Hepatocyte (in vitro differentiated cells): ENCODE measurements around the gene PTPRM. TPM values are rescaled to one million over a fixed set of nuclear protein-coding genes. Genes with fewer than 3 reads are reported as not detected.

Experiments used
- DNase-seq: peaks from one replicate; pipeline ENCODE4 v3.0.0-alpha.2; 2016; ENCODE audit warnings: low spot score
- H2AFZ ChIP-seq: fragments of 200-600 bp; sonication (generic); 2 replicates; pipeline ENCODE4 v1.6.0; 2016; ENCODE audit warnings: antibody characterized with exemption, mild to moderate bottlenecking
- H3K27ac ChIP-seq: fragments of 200-600 bp; sonication (generic); 2 replicates; pipeline ENCODE4 v1.5.1; 2016; ENCODE audit warnings: mild to moderate bottlenecking
- H3K27me3 ChIP-seq: fragments of 200-600 bp; sonication (generic); 2 replicates; pipeline ENCODE4 v1.6.1; 2016
- H3K36me3 ChIP-seq: fragments of 200-600 bp; sonication (generic); replicated peaks from 2 replicates; pipeline ENCODE4 v1.5.1; 2016; ENCODE audit warnings: low read depth; ENCODE audit not compliant: insufficient read depth
- H3K4me1 ChIP-seq: fragments of 200-600 bp; sonication (generic); 2 replicates; pipeline ENCODE4 v1.5.1; 2016; ENCODE audit warnings: mild to moderate bottlenecking, moderate library complexity; ENCODE audit not compliant: insufficient read depth
- H3K4me2 ChIP-seq: fragments of 200-600 bp; sonication (generic); 2 replicates; pipeline ENCODE4 v1.6.0; 2016
- H3K4me3 ChIP-seq: fragments of 200-600 bp; sonication (generic); 2 replicates; pipeline ENCODE4 v1.5.1; 2016; ENCODE audit warnings: mild to moderate bottlenecking
- H3K79me2 ChIP-seq: fragments of 200-600 bp; sonication (generic); 2 replicates; pipeline ENCODE4 v1.6.0; 2017; ENCODE audit warnings: mild to moderate bottlenecking
- H3K9me2 ChIP-seq: fragments of 200-600 bp; sonication (generic); replicated peaks from 2 replicates; pipeline ENCODE4 v1.6.0; 2017; ENCODE audit warnings: mild to moderate bottlenecking; ENCODE audit not compliant: insufficient read depth
- H3K9me3 ChIP-seq: fragments of 200-600 bp; sonication (generic); 2 replicates; pipeline ENCODE4 v1.5.1; 2016; ENCODE audit warnings: low read depth, mild to moderate bottlenecking
- H4K20me1 ChIP-seq: fragments of 200-600 bp; sonication (generic); 2 replicates; pipeline ENCODE4 v1.6.0; 2016; ENCODE audit warnings: mild to moderate bottlenecking; ENCODE audit not compliant: insufficient read depth, poor library complexity, severe bottlenecking
- CTCF ChIP-seq: fragments of 200-600 bp; sonication (generic); IDR thresholded peaks from 2 replicates; pipeline ENCODE4 v1.5.1; 2016; ENCODE audit warnings: antibody characterized with exemption, mild to moderate bottlenecking; ENCODE audit not compliant: poor library complexity
- EZH2 ChIP-seq: fragments of 200-600 bp; sonication (generic); IDR thresholded peaks from 2 replicates; pipeline ENCODE4 v1.6.1; 2016; ENCODE audit warnings: antibody characterized with exemption, mild to moderate bottlenecking, borderline replicate concordance
- EZH2phosphoT487 ChIP-seq: fragments of 200-600 bp; sonication (generic); IDR thresholded peaks from one replicate; pipeline ENCODE4 v1.6.1; 2018; ENCODE audit warnings: antibody characterized with exemption, mild to moderate bottlenecking, low read depth, moderate library complexity; ENCODE audit not compliant: unreplicated experiment, severe bottlenecking
- WGBS: methylation state at CpG from one replicate; pipeline ENCODE4 v1.1.6; 2016; ENCODE audit warnings: low lambda C conversion rate; ENCODE audit errors: missing lambda C conversion rate; 5-methylcytosine and 5-hydroxymethylcytosine counted together
- polyA plus RNA-seq: library from polyadenylated mRNA; unstranded; fragments of >200 nt; fragmentation: Nextera tagmentation; extraction: Ambion mirVana; gene quantifications from 2 replicates; pipeline ENCODE4 v1.2.1, GENCODE V29; 2016
- total RNA-seq: library from RNA; depleted of rRNA; stranded (reverse); fragments of >200 nt; gene quantifications from 2 replicates; pipeline ENCODE4 v1.2.3, GENCODE V29; 2014

The PTPRM gene
- total and polyA plus RNA-seq, 2 experiments from 2014 or later, result 26.1 to 47.4 TPM

DNA sequence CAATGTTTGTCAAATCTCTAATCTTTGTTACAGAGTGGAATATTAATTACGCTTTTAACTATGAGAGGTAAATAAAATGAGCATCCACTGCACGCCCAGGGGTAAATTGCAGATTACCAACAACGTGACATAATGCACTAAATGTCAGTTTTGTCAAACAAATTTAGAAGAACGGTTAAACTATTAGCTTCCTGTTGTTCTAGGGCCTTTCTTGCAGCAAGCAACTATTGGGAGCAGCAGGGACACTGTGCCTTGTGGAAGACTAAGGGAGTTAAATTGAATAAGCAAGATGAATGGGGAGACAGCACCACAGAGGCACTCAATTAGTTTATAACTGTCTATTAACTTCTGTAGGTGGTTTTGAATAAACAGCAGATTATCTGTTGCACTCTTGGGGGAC lies 651.1 kb downstream of the PTPRM start:
- H3K9me3 ChIP-seq, result no peaks in the 10 kb centered on the region
- H3K27ac ChIP-seq, result no peak overlapping the region
- 61% methylated on average over 4 of the region's 4 CpGs for WGBS
- H4K20me1 ChIP-seq, result no peaks in the 10 kb centered on the region
- no peaks in the 10 kb centered on the region for H3K79me2 ChIP-seq
- H3K36me3 ChIP-seq, result no peaks in the 10 kb centered on the region
- DNase-seq, result no peak
- no peak overlapping the region for H2AFZ ChIP-seq
- H3K4me1 ChIP-seq, result no peaks in the 10 kb centered on the region
- H3K9me2 ChIP-seq, result no peaks in the 10 kb centered on the region
- no peak overlapping the region for H3K4me3 ChIP-seq
- H3K27me3 ChIP-seq, result no peaks in the 10 kb centered on the region
- no peak overlapping the region for H3K4me2 ChIP-seq
- no peak for TF ChIP-seq EZH2phosphoT487
- TF ChIP-seq CTCF, result no peak
- no peak for TF ChIP-seq EZH2

- Histone ChIP-seq H3K27me3 (no peaks in the 10 kb centered on the region), H3K79me2 (no peaks in the 10 kb centered on the region), H3K9me3 (no peaks in the 10 kb centered on the region), H4K20me1 (no peaks in the 10 kb centered on the region), H3K27ac (no peak overlapping the region), H3K4me1 (no peaks in the 10 kb centered on the region), H2AFZ (no peak overlapping the region), H3K36me3 (no peaks in the 10 kb centered on the region), H3K4me2 (no peak overlapping the region), H3K4me3 (no peak overlapping the region), H3K9me2 (no peaks in the 10 kb centered on the region)
- TF ChIP-seq CTCF, result no peak
- TF ChIP-seq EZH2, result no peak
- no peak for TF ChIP-seq EZH2phosphoT487
- WGBS, result 93% methylated on average over 3 of the region's 3 CpGs
- DNase-seq, result no peak
Observed at GRCh38 chr18:8221452-8221851, 654.3 kb downstream of the PTPRM start.

- TF ChIP-seq EZH2phosphoT487 (no peak), EZH2 (no peak), CTCF (no peak)
- no peak for DNase-seq
Observed at GRCh38 chr18:8224576-8224975, 657.5 kb downstream of the PTPRM start.

GRCh38 chr18:8229040-8229439 lies 661.9 kb downstream of the PTPRM start:
- WGBS, result 76% methylated on average over 5 of the region's 5 CpGs

More at GRCh38 chr18:8224576-8224975, 657.5 kb downstream of the PTPRM start:
- H3K79me2 ChIP-seq, result no peaks in the 10 kb centered on the region
- H3K27me3 ChIP-seq, result no peaks in the 10 kb centered on the region
- no peak overlapping the region for H2AFZ ChIP-seq
- H3K27ac ChIP-seq, result no peak overlapping the region
- no peaks in the 10 kb centered on the region for H3K36me3 ChIP-seq
- WGBS, result 95% methylated on average over 3 of the region's 3 CpGs
- no peaks in the 10 kb centered on the region for H3K4me1 ChIP-seq
- no peak overlapping the region for H3K4me2 ChIP-seq
- no peaks in the 10 kb centered on the region for H3K9me2 ChIP-seq
- no peak overlapping the region for H3K4me3 ChIP-seq
- H3K9me3 ChIP-seq, result no peaks in the 10 kb centered on the region
- H4K20me1 ChIP-seq, result no peaks in the 10 kb centered on the region

More at GRCh38 chr18:8229040-8229439, 661.9 kb downstream of the PTPRM start:
- DNase-seq, result no peak
- Histone ChIP-seq H3K79me2 (no peaks in the 10 kb centered on the region), H3K9me2 (no peaks in the 10 kb centered on the region), H3K27me3 (no peaks in the 10 kb centered on the region), H3K27ac (no peak overlapping the region), H3K4me1 (no peaks in the 10 kb centered on the region), H4K20me1 (no peaks in the 10 kb centered on the region), H3K4me3 (no peak overlapping the region), H3K4me2 (no peak overlapping the region), H3K36me3 (no peaks in the 10 kb centered on the region), H2AFZ (no peak overlapping the region), H3K9me3 (no peaks in the 10 kb centered on the region)
- no peak for TF ChIP-seq EZH2phosphoT487
- no peak for TF ChIP-seq CTCF
- TF ChIP-seq EZH2, result no peak
